ENCODE data around the gene NPTX2. TPM values are rescaled to one million over a fixed set of nuclear protein-coding genes. Genes with fewer than 3 reads are reported as not detected.

NPTX2 gene
- total RNA-seq: 1.6 and 3.4 TPM in 2 replicates

DNA sequence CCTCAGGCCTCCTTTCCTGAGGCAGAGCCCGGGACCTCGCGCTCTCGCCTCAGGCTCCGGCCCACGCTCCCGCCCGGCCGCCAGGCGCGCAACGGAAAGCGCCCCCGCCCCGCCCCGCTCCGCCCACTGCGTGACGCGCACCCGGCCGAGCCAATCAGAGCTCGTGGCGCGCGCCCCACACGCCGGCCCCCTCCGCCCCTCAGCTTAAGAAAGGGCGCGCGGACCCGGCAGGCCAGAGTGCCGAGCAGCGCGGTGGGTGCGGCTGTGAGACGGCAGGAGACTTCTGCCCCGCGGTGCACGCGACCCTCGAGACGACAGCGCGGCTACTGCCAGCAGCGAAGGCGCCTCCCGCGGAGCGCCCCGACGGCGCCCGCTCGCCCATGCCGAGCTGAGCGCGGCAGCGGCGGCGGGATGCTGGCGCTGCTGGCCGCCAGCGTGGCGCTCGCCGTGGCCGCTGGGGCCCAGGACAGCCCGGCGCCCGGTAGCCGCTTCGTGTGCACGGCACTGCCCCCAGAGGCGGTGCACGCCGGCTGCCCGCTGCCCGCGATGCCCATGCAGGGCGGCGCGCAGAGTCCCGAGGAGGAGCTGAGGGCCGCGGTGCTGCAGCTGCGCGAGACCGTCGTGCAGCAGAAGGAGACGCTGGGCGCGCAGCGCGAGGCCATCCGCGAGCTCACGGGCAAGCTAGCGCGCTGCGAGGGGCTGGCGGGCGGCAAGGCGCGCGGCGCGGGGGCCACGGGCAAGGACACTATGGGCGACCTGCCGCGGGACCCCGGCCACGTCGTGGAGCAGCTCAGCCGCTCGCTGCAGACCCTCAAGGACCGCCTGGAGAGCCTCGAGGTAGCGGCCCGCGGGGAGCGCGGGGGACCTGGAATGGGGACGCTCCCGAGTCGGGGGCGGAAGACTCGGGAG, at the start of gene NPTX2:
TSS of gene NPTX2 (plus strand) at position 235 of the 909 bp plus-strand sequence. CDS start at position 412, 177 bp downstream.

Other genes starting within 250 kb of the NPTX2 start
- 0.76 and 0.98 TPM in 2 replicates for gene BAIAP2L1, start 216.2 kb upstream of the NPTX2 start, total RNA-seq

Data from vein endothelial cell (primary cell).